SH-SY5Y (cell line): ENCODE measurements around the gene NEURL1B.

Experiments used
- GATA2 ChIP-seq: IDR thresholded peaks from 2 replicates; pipeline ENCODE4 v1.6.1; 2011; ENCODE audit warnings: mild to moderate bottlenecking, low read depth, low read length
- GATA3 ChIP-seq: IDR thresholded peaks from 2 replicates; pipeline ENCODE4 v1.6.1; 2011; ENCODE audit warnings: low read depth, mild to moderate bottlenecking, low read length, moderate library complexity

Gene NEURL1B

DNA sequence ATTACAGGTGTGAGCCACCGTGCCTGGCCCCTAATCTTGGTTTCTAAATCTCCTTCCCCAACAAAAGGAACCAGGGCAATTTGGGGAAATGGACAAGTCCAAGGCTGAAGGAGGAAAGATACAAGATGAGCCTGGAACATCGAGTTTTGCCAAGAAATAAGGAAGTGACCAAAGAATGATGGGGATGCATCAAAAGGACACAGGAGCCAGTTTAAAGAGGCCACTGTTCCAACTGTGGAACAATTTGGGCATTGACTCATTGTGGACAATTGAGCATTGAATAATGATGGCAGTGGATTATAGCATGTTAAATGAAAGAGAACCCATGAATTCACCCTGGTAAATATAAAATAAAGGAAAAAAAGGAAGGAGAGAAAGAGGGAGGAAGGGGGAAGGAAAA lies 82.4 kb downstream of the NEURL1B start:
- TF ChIP-seq GATA3: no peak
- TF ChIP-seq GATA2: no peak

DNA sequence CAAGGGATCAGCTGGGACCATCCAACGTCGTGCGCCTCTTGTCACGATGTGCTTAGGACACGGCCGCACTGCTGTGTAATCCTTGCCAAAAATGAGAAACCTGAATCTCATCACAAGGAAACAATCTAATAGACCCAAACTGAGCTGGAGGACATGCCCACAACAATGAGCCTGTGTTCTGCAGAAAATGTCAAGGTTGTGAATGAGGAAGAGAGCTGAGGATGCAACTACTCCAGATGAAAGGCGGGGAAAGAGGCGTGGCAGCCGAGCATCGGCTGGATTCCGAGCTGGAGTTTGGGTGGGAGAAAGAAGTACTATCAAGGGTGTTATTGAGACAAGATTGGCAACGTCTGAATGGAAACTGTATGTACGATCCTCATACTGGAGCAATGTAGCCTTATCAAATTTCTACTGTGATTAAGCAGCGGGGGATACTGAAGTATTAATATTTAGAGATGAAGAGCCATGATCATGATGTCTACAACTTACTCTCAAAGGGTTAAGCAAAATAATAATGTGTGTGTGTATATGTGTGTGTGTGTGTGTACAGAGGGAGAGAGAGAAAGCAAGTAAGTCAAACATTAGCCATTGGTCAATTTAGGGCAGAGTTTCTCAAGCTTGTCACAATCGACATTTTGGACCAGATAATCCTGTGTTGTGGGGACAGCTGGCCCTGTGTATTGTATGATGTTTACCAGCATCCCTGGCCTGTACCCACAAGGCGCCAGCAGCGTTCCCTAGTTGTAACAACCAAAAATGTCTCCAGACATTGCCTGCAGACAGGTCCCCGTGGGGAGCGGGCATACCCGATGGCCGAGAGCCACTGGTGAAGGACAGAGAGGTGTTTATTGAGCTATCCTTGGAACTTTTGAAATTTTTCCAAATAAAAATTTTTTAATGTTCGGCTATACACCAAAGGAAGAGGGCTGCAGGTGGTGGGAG lies 83.5 kb downstream of the NEURL1B start:
- no peak for TF ChIP-seq GATA3
- no peak for TF ChIP-seq GATA2

GRCh38 chr5:172725273-172725672 lies 84.2 kb downstream of the NEURL1B start:
- TF ChIP-seq GATA3 (no peak), GATA2 (no peak)

DNA sequence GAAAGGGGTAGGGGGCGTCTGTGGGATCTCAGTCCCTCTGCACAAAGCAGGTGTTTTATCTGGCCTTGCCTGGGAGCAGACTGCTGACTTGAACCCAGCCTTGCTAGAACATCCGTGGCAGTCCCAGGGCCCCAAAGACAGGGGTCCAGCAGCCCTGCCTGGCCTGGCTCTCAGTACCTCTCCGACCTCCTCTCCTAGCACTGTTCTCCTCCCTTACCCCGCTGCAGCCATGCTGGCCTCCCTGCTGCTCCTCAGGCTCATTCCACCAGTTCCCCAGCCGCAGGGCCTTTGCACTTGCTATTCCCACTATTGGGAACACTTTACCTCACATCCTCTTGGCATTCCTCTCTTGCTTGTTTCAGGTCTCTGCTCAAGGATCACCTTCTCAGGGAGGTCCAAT lies 84.7 kb downstream of the NEURL1B start:
- no peak for TF ChIP-seq GATA3

GRCh38 chr5:172726966-172727365 lies 85.9 kb downstream of the NEURL1B start:
- TF ChIP-seq GATA2: no peak
- TF ChIP-seq GATA3: no peak

DNA sequence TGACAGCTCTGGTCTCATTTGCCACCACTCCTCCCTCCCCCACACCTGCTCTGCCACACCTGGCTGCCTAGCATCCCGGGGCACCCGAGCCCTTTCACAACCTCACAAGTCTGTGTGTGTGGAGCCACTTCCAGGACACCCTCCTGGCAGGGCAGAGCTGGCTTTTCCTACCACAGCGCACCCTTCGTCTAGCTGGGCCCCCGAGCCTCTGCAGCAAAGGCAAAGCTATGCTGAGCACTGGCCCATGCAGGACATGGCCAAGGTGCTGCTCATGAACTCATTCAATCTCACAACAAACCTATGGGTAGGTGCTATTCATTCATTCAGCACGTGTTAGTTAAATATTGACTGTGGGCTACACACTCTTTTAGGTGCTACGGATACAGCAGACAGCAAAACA lies 86.5 kb downstream of the NEURL1B start:
- TF ChIP-seq GATA3: no peak
- TF ChIP-seq GATA2: no peak

DNA sequence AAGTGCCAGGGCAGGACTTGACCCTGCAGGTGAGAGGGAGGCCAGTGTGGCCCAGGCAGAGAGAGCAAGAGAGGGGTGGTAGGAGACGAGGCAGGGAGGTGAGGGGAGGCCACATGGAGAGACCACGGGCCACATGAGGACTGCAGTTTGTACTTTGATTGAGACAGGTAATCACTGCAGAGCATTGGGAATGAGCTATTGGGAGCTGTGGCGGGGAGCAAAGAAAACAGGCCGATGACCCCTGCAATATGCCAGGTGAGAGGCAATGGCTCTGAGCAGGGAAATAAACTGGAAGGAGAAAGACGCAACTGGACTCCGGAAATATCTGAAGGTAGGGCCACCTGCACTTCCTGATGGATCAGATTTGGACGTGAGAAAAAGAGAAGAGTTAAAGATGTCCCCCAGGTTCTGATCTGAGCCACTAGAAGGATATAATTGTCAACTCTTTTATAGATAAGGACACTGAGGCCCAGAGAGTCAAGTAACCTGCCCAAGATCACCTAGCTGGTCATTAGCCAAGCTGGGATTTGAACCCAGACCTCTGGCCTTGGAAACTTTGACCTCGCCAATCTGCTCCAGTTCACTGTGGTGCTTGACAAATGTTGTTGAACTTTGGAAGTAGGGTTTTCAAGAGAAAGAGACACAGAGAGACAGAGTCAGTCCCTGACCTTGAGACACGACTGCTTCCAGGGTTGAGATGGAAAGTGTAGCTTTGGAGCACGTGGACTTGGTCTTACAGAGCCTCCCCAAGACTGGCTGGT lies 87.6 kb downstream of the NEURL1B start:
- TF ChIP-seq GATA3 (no peak), GATA2 (no peak)

DNA sequence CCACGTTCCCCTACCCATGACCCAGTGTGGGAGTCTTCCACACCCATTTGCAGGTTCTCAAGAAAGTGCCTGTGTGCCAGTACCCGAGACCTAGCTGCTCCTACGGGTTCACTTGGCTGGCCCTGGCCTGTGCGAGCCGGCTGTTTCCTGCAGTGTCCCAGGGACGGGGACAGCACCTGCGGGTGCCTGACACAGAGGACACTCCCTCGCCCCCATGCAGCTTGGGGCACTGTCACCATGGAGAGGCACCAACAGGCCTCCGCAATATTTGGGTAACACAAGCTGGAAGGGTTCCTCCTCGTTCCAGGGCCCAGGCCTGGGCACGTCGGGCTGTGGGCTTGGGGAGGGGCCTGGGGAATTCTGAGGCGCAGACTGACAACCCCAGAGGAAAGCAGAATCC lies 88.5 kb downstream of the NEURL1B start:
- TF ChIP-seq GATA3 (no peak), GATA2 (no peak)

- TF ChIP-seq GATA2 (no peak), GATA3 (no peak)
These were observed 89.2 kb downstream of the NEURL1B start for GRCh38 chr5:172730222-172730621.

DNA sequence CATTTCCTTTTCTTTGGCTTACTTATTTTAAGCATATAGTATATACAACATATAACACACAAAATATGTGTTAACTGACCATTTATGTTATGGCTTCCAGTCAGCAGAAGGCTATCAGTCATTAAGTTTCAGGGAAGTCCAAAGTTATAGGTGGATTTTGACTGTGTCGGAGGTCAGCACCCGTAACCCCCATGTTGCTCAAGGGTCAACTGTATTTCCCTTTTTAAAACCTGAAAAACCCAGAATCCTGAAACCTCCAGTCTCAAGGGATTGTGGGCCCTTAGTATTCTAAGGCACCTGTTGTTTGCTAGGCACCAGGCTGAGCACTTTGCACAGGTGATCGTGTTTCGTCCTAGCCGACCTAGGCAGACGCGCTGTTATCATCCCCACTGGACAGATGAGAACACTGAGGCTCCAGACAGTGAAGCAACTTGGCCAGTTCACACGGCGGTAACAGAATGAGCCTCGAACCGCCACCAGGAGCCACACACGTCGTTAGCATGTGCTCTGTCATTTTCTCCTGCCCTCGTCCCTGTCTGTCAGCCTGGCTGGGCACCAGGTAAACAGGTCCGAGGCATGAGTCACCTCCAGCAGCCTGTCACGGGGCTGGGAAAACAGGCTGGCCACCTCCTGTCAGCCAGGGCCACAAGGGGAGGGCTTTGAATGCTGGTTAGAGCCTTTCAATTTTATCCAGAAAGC lies 90.1 kb downstream of the NEURL1B start:
- TF ChIP-seq GATA2 (no peak), GATA3 (no peak)

DNA sequence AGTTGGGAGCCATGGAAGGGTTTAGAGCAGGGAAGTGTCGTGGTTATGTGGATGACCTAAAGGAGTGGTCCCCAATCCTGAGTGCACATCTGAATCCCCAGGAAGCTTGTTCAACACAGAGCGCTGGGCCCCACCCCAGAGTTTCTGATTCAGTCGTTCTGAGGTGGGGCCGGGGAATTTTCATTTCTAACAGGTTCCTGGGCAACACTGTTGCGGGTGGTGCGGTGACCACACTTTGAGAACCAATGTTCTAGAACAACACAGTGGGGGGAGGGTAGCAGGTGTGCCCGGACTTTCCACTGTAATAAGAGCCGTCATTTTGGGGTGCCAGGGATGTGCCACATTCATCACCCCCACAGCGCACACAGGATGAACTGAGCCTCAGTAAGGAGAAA lies 90.6 kb downstream of the NEURL1B start:
- TF ChIP-seq GATA3 (no peak), GATA2 (no peak)

- TF ChIP-seq GATA3 (no peak), GATA2 (no peak)
These were observed 91.3 kb downstream of the NEURL1B start for GRCh38 chr5:172732201-172732865.

- TF ChIP-seq GATA3 (no peak), GATA2 (no peak)
These were observed 92.3 kb downstream of the NEURL1B start for GRCh38 chr5:172733131-172733973.
